ENCODE data around the gene NEGR1. TPM values are rescaled to one million over a fixed set of nuclear protein-coding genes. Genes with fewer than 3 reads are reported as not detected.

NEGR1 gene
- total RNA-seq, 4 donors from 2014 or later: 34.5 to 58.8 (median 48.5) TPM

- Histone ChIP-seq H3K27me3 (no peaks in the 10 kb centered on the region), H3K36me3 (no peaks in the 10 kb centered on the region), H3K9me3 (no peaks in the 10 kb centered on the region), H3K4me3 (no peak overlapping the region), H3K4me1 (peaks cover 0 to 4% (median 0%) of the 10 kb centered on the region in 4 donors), H3K27ac (replicated peaks in 1 of 4) (no peak overlapping the region)
- no peak for DNase-seq (ENCODE audit: extremely low spot score)
- intact Hi-C loops (cut with DNase I): no loop called here
- no peak for TF ChIP-seq CTCF (IDR thresholded peaks at IDR 0.05)
- TF ChIP-seq EP300 (IDR thresholded peaks at IDR 0.05): no peak
- TF ChIP-seq POLR2A (IDR thresholded peaks at IDR 0.05; ENCODE audit: low read depth): no peak
- TF ChIP-seq POLR2AphosphoS5 (IDR thresholded peaks at IDR 0.05): no peak
- 95% methylated on average over 1 of the region's 1 CpG for WGBS
Observed at GRCh38 chr1:72207059-72207458, 75.3 kb downstream of the NEGR1 start.

GRCh38 chr1:72202761-72203160 is 79.6 kb downstream of the NEGR1 start:
- intact Hi-C loops (cut with DNase I): no loop called here
- H3K9me3 ChIP-seq: no peaks in the 10 kb centered on the region
- no peak for TF ChIP-seq POLR2AphosphoS5 (IDR thresholded peaks at IDR 0.05)
- DNase-seq (ENCODE audit: extremely low spot score): no peak
- no peaks in the 10 kb centered on the region for H3K27me3 ChIP-seq
- peaks cover 0 to 4% (median 0%) of the 10 kb centered on the region in 4 donors for H3K4me1 ChIP-seq
- WGBS: 68% methylated on average over 2 of the region's 2 CpGs
- H3K27ac ChIP-seq (replicated peaks in 1 of 4): no peak overlapping the region
- H3K36me3 ChIP-seq: no peaks in the 10 kb centered on the region
- no peak overlapping the region for H3K4me3 ChIP-seq

- TF ChIP-seq POLR2AphosphoS5 (IDR thresholded peaks at IDR 0.05) (no peak), EP300 (IDR thresholded peaks at IDR 0.05) (no peak), POLR2A (IDR thresholded peaks at IDR 0.05; ENCODE audit: low read depth) (no peak), CTCF (IDR thresholded peaks at IDR 0.05) (no peak)
- Histone ChIP-seq H3K27ac (replicated peaks in 1 of 4) (no peak overlapping the region), H3K9me3 (no peaks in the 10 kb centered on the region), H3K4me3 (no peak overlapping the region), H3K27me3 (no peaks in the 10 kb centered on the region), H3K4me1 (peaks cover 0 to 7% (median under 1%) of the 10 kb centered on the region in 4 donors), H3K36me3 (no peaks in the 10 kb centered on the region)
- intact Hi-C loops (cut with DNase I): no loop called here
- 73% methylated on average over 3 of the region's 3 CpGs for WGBS
- no peak for DNase-seq (ENCODE audit: extremely low spot score)
Observed at GRCh38 chr1:72197786-72198185, 84.6 kb downstream of the NEGR1 start.

- Histone ChIP-seq H3K27ac (replicated peaks in 1 of 4) (no peak overlapping the region), H3K4me1 (peaks cover 0 to 40% (median 26%) of the 10 kb centered on the region in 4 donors)
- intact Hi-C loops (cut with DNase I): loop anchor here (2.0 kb wide), 1 partner anchor 96 kb away; the partner anchor contains the start of gene NEGR1
Observed at GRCh38 chr1:72186733-72187307, 95.5 kb downstream of the NEGR1 start.

GRCh38 chr1:72184099-72184701 is 98.1 kb downstream of the NEGR1 start:
- no peak overlapping the region for H3K4me3 ChIP-seq
- H3K9me3 ChIP-seq: no peaks in the 10 kb centered on the region
- intact Hi-C loops (cut with DNase I): no loop called here
- no peaks in the 10 kb centered on the region for H3K36me3 ChIP-seq
- no peaks in the 10 kb centered on the region for H3K27me3 ChIP-seq
- no peak for DNase-seq (ENCODE audit: extremely low spot score)
- H3K27ac ChIP-seq (replicated peaks in 1 of 4): peak overlapping the region; percentile 15 to 46 (median 37)
- TF ChIP-seq CTCF (IDR thresholded peaks at IDR 0.05): no peak
- TF ChIP-seq EP300 (IDR thresholded peaks at IDR 0.05): no peak
- no peak for TF ChIP-seq POLR2AphosphoS5 (IDR thresholded peaks at IDR 0.05)
- TF ChIP-seq POLR2A (IDR thresholded peaks at IDR 0.05; ENCODE audit: low read depth): no peak
- peaks cover 0 to 36% (median 23%) of the 10 kb centered on the region in 4 donors for H3K4me1 ChIP-seq
- 36% methylated on average over 3 of the region's 3 CpGs for WGBS

More at GRCh38 chr1:72186733-72187307, 95.5 kb downstream of the NEGR1 start:
- 96% methylated on average over 1 of the region's 1 CpG for WGBS
- no peaks in the 10 kb centered on the region for H3K27me3 ChIP-seq
- no peak for DNase-seq (ENCODE audit: extremely low spot score)
- H3K36me3 ChIP-seq: no peaks in the 10 kb centered on the region
- TF ChIP-seq EP300 (IDR thresholded peaks at IDR 0.05) (no peak), CTCF (IDR thresholded peaks at IDR 0.05) (peak; percentile 49 to 75 (median 65))
- H3K4me3 ChIP-seq: no peak overlapping the region
- no peaks in the 10 kb centered on the region for H3K9me3 ChIP-seq
